Measurements from ENCODE around the gene OR2T3.
"Not testable (repeated sequence)": the region's sequence is repeated elsewhere in the genome, so short reads cannot be mapped to it uniquely, and the experiment has no call there.

DNA sequence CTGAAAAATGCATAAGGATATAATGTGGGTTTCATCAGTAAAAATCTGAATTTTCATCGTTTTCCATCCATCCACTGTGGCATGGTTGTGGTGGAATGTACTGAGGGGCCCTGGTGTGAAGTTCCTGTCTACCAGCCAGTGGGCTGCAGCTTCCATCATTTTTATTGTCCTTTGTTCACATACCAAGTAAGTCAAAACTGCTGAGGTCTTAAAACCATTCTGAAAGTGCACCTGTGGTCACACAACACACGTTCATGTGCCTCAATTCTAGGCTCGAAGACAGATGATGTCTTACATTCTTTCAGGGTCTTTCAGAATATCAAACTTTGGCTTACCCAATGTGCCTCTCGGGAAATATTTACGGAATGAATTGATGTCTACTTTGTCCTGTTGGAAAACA is 33.9 kb upstream of the OR2T3 start:
- TF ChIP-seq POLR2A (IDR thresholded peaks at IDR 0.05): not testable (repeated sequence)
- TF ChIP-seq, protein P1, sequence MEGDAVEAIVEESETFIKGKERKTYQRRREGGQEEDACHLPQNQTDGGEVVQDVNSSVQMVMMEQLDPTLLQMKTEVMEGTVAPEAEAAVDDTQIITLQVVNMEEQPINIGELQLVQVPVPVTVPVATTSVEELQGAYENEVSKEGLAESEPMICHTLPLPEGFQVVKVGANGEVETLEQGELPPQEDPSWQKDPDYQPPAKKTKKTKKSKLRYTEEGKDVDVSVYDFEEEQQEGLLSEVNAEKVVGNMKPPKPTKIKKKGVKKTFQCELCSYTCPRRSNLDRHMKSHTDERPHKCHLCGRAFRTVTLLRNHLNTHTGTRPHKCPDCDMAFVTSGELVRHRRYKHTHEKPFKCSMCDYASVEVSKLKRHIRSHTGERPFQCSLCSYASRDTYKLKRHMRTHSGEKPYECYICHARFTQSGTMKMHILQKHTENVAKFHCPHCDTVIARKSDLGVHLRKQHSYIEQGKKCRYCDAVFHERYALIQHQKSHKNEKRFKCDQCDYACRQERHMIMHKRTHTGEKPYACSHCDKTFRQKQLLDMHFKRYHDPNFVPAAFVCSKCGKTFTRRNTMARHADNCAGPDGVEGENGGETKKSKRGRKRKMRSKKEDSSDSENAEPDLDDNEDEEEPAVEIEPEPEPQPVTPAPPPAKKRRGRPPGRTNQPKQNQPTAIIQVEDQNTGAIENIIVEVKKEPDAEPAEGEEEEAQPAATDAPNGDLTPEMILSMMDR (IDR thresholded peaks at IDR 0.05): not testable (repeated sequence)

All from Peyer's patch (tissue), 4 donors.